Uterus (tissue), 4 donors: ENCODE measurements around the gene VWA3B. TPM values are rescaled to one million over a fixed set of nuclear protein-coding genes. Genes with fewer than 3 reads are reported as not detected.
"Not testable (repeated sequence)": the region's sequence is repeated elsewhere in the genome, so short reads cannot be mapped to it uniquely, and the experiment has no call there.

ENCODE experiments used
- DNase-seq, 2 donors: peaks; one replicate each; pipeline ENCODE4 v3.0.0-alpha.2; 2019 to 2020
- H3K27ac ChIP-seq, 2 donors: fragments of 200-600 bp; sonication (generic); 1 replicate in 1 of 2; 2 replicates in 1 of 2; pipeline ENCODE4 v1.5.1; 2016 to 2018
- H3K27me3 ChIP-seq, 2 donors: fragments of 200-600 bp; sonication (generic); one replicate each; pipeline ENCODE4 v1.5.1; 2018 to 2019; ENCODE audit warnings: control low read depth in 1 of 2
- H3K36me3 ChIP-seq, 2 donors: fragments of 200-600 bp; sonication (generic); one replicate each; pipeline ENCODE4 v1.5.1; 2019; ENCODE audit warnings: control low read depth in 1 of 2
- H3K4me1 ChIP-seq, 2 donors: fragments of 200-600 bp; sonication (generic); one replicate each; pipeline ENCODE4 v1.5.1; 2018 to 2019; ENCODE audit warnings: control low read depth in 1 of 2
- H3K4me3 ChIP-seq, 2 donors: fragments of 200-600 bp; sonication (generic); 1 replicate in 1 of 2; 2 replicates in 1 of 2; pipeline ENCODE4 v1.5.1; 2018 to 2019; ENCODE audit warnings: mild to moderate bottlenecking in 1 of 2
- H3K9me3 ChIP-seq, 2 donors: fragments of 200-600 bp; sonication (generic); one replicate each; pipeline ENCODE4 v1.5.1; 2019; ENCODE audit warnings: control low read depth in 1 of 2
- CTCF ChIP-seq, 4 experiments: fragments of 200-600 bp in 2 of 4; fragments of 450-650 bp in 2 of 4; sonication (generic) in 2 of 4; IDR thresholded peaks; one replicate each; pipeline ENCODE4 v1.5.1; 2016 to 2019; ENCODE audit warnings: antibody characterized with exemption in 4 of 4, mild to moderate bottlenecking in 2 of 4, moderate library complexity in 1 of 4
- POLR2A ChIP-seq, 2 donors: fragments of 450-650 bp; IDR thresholded peaks; one replicate each; pipeline ENCODE4 v1.6.1; 2016; ENCODE audit warnings: antibody characterized with exemption in 2 of 2, mild to moderate bottlenecking in 1 of 2, moderate library complexity in 1 of 2
- intact Hi-C: fragments of 100-400 bp; cut with DNase I; formaldehyde crosslinking; loops from one replicate; pipeline ENCODE4 v1.15.1; 2023; ENCODE audit warnings: low total_unique reads
- total RNA-seq, 4 donors: library from RNA; depleted of rRNA in 3 of 4; stranded (reverse); fragments of >200 nt in 3 of 4; gene quantifications; one replicate each; pipeline versions ENCODE4 v1.1.0 to v1.2.4, GENCODE V29; 2014 to 2023
- donor health status: DM: yes; HTN: yes; CAD: no.

VWA3B gene
- total RNA-seq, 4 donors from 2014 or later, result 0.98 to 2.1 TPM; not detected in 2

GRCh38 chr2:98093146-98093545 is 6.2 kb downstream of the VWA3B start:
- H3K27ac ChIP-seq, result no peak overlapping the region
- H3K27me3 ChIP-seq, result no peaks in the 10 kb centered on the region
- DNase-seq, result no peak
- TF ChIP-seq POLR2A (IDR thresholded peaks at IDR 0.05), result no peak
- TF ChIP-seq CTCF (IDR thresholded peaks at IDR 0.05), result no peak
- H3K4me3 ChIP-seq, result no peak overlapping the region
- H3K9me3 ChIP-seq, result no peaks in the 10 kb centered on the region
- intact Hi-C loops, result no loop called here
- H3K4me1 ChIP-seq, result no peaks in the 10 kb centered on the region
- H3K36me3 ChIP-seq, result no peaks in the 10 kb centered on the region

DNA sequence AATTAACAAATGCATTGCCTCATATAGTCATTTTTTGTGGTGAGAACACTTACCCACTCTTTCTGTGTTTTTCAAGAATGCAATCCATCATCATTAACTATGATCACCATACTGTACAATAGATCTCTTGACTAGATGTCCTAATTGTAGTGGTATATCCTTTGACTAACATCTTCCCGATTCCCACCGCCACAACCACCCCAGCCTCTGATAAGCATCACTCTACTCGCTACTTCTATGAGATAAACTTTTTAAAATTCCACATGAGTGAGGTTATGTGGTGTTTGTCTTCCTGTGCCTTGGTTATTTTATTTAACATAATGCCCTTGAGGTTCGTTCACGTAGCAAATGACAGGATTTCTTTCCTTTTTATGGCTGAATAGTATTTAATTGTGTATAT is 6.6 kb downstream of the VWA3B start:
- intact Hi-C loops, result no loop called here
- TF ChIP-seq CTCF (IDR thresholded peaks at IDR 0.05) (no peak), POLR2A (IDR thresholded peaks at IDR 0.05) (no peak)
- H3K4me3 ChIP-seq, result no peak overlapping the region

GRCh38 chr2:98099939-98100743 is 13.2 kb downstream of the VWA3B start:
- Histone ChIP-seq H3K9me3 (no peaks in the 10 kb centered on the region), H3K36me3 (no peaks in the 10 kb centered on the region), H3K4me3 (no peak overlapping the region), H3K27ac (no peak overlapping the region), H3K4me1 (no peaks in the 10 kb centered on the region), H3K27me3 (no peaks in the 10 kb centered on the region)
- TF ChIP-seq CTCF (IDR thresholded peaks at IDR 0.05) (no peak), POLR2A (IDR thresholded peaks at IDR 0.05) (no peak)
- DNase-seq, result no peak
- intact Hi-C loops, result no loop called here

More for the DNA sequence above, 6.6 kb downstream of the VWA3B start:
- H3K9me3 ChIP-seq, result no peaks in the 10 kb centered on the region
- no peaks in the 10 kb centered on the region for H3K36me3 ChIP-seq
- no peaks in the 10 kb centered on the region for H3K4me1 ChIP-seq
- DNase-seq, result no peak
- no peaks in the 10 kb centered on the region for H3K27me3 ChIP-seq
- no peak overlapping the region for H3K27ac ChIP-seq

DNA sequence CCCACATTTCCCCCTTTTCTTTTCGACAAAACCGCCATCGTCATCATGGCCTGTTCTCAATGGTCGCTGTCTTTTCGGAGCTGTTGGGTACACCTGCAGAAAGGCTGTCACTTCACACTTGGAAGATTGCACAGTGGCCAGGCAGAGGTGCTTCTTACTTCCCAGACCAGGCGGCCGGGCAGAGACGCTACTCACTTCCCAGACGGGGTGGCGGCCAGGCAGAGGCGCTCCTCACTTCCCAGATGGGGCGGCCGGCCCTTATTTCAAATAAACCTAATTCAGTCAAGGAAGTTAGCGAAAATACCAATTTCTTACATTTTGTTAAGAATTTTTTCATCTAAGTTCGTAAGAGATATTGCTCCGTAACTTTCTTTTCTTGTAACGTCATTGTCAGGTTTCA is 15.3 kb downstream of the VWA3B start:
- H3K4me1 ChIP-seq, H3K4me3 ChIP-seq, intact Hi-C loops, H3K27ac ChIP-seq, H3K9me3 ChIP-seq, H3K36me3 ChIP-seq, H3K27me3 ChIP-seq, DNase-seq: not testable (repeated sequence)

GRCh38 chr2:98102878-98103277 is 15.9 kb downstream of the VWA3B start:
- H3K27me3 ChIP-seq, result no peaks in the 10 kb centered on the region
- no peaks in the 10 kb centered on the region for H3K36me3 ChIP-seq
- no peak overlapping the region for H3K27ac ChIP-seq
- no peak for TF ChIP-seq CTCF (IDR thresholded peaks at IDR 0.05)
- intact Hi-C loops, result no loop called here
- H3K4me1 ChIP-seq, result no peaks in the 10 kb centered on the region
- DNase-seq, result no peak
- H3K4me3 ChIP-seq, result no peak overlapping the region
- no peaks in the 10 kb centered on the region for H3K9me3 ChIP-seq
